Mammary epithelial cell (primary cell): Measurements from ENCODE around the gene IFNL3.

Experiments
- CTCF ChIP-seq, 2 donors: IDR thresholded peaks in 1 of 2; conservative IDR thresholded peaks in 1 of 2; 2 replicates each; pipeline ENCODE4 v1.5.1; 2011 to 2012; ENCODE audit warnings: inconsistent platforms in 2 of 2, low read length in 2 of 2, mild to moderate bottlenecking in 2 of 2, control low read depth in 1 of 2, low read depth in 1 of 2; ENCODE audit not compliant: insufficient read depth in 1 of 2; ENCODE audit errors: extremely low read depth in 1 of 2
- EZH2 ChIP-seq: IDR thresholded peaks from 2 replicates; pipeline ENCODE4 v1.6.1; 2012; ENCODE audit warnings: low read length, inconsistent platforms, borderline replicate concordance

- TF ChIP-seq CTCF (conservative IDR thresholded peaks at IDR 0.05 in 1 of 2, IDR thresholded peaks at IDR 0.05 in 1 of 2; ENCODE audit: extremely low read depth in 1 of 2, insufficient read depth in 1 of 2, low read depth in 1 of 2, low read length in 2 of 2) (no peak), EZH2 (no peak)
Measured at GRCh38 chr19:39218230-39219007, 26.4 kb downstream of the IFNL3 start.
